ENCODE measurements around the gene PTN.
A peak's percentile ranks its signal among the peaks of the same experiment; 100 is the strongest.

PTN gene

GRCh38 chr7:137313201-137313600, 30.3 kb downstream of the PTN start:
- TF ChIP-seq, protein P1, sequence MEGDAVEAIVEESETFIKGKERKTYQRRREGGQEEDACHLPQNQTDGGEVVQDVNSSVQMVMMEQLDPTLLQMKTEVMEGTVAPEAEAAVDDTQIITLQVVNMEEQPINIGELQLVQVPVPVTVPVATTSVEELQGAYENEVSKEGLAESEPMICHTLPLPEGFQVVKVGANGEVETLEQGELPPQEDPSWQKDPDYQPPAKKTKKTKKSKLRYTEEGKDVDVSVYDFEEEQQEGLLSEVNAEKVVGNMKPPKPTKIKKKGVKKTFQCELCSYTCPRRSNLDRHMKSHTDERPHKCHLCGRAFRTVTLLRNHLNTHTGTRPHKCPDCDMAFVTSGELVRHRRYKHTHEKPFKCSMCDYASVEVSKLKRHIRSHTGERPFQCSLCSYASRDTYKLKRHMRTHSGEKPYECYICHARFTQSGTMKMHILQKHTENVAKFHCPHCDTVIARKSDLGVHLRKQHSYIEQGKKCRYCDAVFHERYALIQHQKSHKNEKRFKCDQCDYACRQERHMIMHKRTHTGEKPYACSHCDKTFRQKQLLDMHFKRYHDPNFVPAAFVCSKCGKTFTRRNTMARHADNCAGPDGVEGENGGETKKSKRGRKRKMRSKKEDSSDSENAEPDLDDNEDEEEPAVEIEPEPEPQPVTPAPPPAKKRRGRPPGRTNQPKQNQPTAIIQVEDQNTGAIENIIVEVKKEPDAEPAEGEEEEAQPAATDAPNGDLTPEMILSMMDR (IDR thresholded peaks at IDR 0.05; ENCODE audit: low read depth, low read length, missing control alignments): no peak
- no peak overlapping the region for H3K4me3 ChIP-seq (ENCODE audit: low read depth, low read length)
- in situ Hi-C loops (cut with HindIII; ENCODE audit: low sequenced_read_pairs): no loop called here
- no peak for DNase-seq (ENCODE audit: low read depth)

GRCh38 chr7:137306748-137307147, 36.8 kb downstream of the PTN start:
- DNase-seq (ENCODE audit: low read depth): no peak
- in situ Hi-C loops (cut with HindIII; ENCODE audit: low sequenced_read_pairs): no loop called here
- no peak overlapping the region for H3K4me3 ChIP-seq (ENCODE audit: low read depth, low read length)
- TF ChIP-seq, protein P1 (IDR thresholded peaks at IDR 0.05; ENCODE audit: low read depth, low read length, missing control alignments): no peak

GRCh38 chr7:137305901-137306621, 37.5 kb downstream of the PTN start:
- TF ChIP-seq, protein P1 (IDR thresholded peaks at IDR 0.05; ENCODE audit: low read depth, low read length, missing control alignments): no peak
- in situ Hi-C loops (cut with HindIII; ENCODE audit: low sequenced_read_pairs): no loop called here
- H3K4me3 ChIP-seq (ENCODE audit: low read depth, low read length): no peak overlapping the region
- DNase-seq (ENCODE audit: low read depth): no peak

GRCh38 chr7:137304624-137305235, 38.8 kb downstream of the PTN start:
- TF ChIP-seq, protein P1 (IDR thresholded peaks at IDR 0.05; ENCODE audit: low read depth, low read length, missing control alignments): peak; percentile 33
- in situ Hi-C loops (cut with HindIII; ENCODE audit: low sequenced_read_pairs): no loop called here
- H3K4me3 ChIP-seq (ENCODE audit: low read depth, low read length): no peak overlapping the region
- DNase-seq (ENCODE audit: low read depth): peak; percentile 83

DNA sequence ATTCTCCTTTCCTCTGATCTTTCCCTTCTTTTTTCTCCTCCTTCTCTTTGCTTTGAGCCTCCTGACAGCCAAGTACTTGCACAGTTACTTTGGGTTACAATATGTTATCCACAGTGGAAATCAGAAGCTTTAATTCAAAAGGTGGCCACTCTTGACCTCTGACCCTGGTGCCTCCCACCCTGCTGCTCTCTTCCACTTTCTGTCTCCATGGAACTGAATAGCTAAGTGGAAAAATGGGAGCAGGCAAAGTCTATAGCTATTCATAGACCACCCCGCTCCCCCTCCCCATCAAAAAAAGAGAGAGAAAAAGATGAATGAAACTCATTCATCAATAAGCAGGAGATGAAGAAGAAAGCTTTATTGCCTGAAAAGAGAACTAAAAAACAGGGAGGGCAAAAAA, 39.4 kb downstream of the PTN start:
- in situ Hi-C loops (cut with HindIII; ENCODE audit: low sequenced_read_pairs): no loop called here
- TF ChIP-seq, protein P1 (IDR thresholded peaks at IDR 0.05; ENCODE audit: low read depth, low read length, missing control alignments): no peak
- no peak overlapping the region for H3K4me3 ChIP-seq (ENCODE audit: low read depth, low read length)
- no peak for DNase-seq (ENCODE audit: low read depth)

DNA sequence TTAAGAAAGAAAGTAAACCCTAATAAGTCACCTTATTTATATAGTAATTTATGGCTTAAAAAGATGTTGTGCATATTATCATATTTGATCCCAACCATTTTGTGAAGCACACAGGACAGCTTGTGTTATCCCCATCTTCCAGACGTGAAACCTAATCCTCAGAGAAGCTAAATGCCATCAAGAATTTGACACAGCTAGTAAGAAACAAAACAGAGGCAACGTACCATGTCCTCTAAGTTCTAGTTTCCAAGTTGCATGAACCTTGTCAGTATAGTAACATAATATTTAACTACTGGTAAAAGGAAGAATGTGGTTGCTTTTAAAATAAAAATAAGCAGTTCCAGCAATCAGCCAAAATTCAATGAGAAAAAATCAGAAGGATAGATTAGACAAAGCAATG, 41.5 kb downstream of the PTN start:
- no peak overlapping the region for H3K4me3 ChIP-seq (ENCODE audit: low read depth, low read length)
- TF ChIP-seq, protein P1 (IDR thresholded peaks at IDR 0.05; ENCODE audit: low read depth, low read length, missing control alignments): no peak
- DNase-seq (ENCODE audit: low read depth): no peak
- in situ Hi-C loops (cut with HindIII; ENCODE audit: low sequenced_read_pairs): no loop called here
